Activated CD8-positive, alpha-beta memory T cell treated with anti-CD3 and anti-CD28 coated beads, Interleukin-2, amount 50 U/mL, for 4 hours (primary cell): ENCODE results near the gene RPL37A.

Source experiments
- DNase-seq: peaks from one replicate; pipeline ENCODE4 v3.0.0-alpha.2; 2020

RPL37A gene

DNA sequence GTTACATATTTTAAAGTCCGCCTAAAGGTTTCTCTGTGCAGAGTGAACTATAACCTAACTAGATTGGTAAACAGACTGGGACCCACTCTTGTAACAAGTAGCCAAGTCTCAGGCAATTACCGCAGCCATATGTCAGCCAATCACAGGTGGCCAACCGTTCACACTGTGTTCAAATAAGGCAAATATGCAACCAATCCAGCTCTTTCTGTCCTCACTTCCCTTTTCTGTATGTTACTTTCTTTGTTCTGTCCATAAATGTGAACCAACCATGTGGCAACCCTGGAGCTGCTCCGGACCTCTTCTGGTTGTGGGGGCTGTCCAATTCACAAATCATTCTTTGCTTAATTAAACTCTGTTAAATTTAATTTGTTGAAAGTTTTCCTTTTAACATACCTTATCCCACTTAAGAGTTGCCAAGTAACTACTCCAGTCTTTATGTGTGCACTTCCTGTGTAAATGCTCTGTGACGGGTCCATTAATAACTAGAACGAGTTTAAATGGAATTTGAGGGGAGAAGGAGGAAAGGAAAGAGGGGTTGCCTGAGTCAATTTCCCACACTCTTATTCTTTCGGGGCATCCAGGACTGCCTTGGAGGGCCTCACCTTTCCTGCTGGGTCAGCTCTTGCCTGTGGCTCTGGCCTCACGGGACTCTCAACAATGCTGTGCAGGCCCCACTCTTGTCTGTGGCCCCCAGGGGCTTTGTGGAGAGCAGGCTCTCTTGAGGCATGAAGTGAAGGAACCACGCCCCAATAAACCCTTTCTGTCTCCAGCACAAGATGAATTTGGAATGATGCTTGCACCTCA lies 6.6 kb upstream of the RPL37A start:
- DNase-seq = no peak

DNA sequence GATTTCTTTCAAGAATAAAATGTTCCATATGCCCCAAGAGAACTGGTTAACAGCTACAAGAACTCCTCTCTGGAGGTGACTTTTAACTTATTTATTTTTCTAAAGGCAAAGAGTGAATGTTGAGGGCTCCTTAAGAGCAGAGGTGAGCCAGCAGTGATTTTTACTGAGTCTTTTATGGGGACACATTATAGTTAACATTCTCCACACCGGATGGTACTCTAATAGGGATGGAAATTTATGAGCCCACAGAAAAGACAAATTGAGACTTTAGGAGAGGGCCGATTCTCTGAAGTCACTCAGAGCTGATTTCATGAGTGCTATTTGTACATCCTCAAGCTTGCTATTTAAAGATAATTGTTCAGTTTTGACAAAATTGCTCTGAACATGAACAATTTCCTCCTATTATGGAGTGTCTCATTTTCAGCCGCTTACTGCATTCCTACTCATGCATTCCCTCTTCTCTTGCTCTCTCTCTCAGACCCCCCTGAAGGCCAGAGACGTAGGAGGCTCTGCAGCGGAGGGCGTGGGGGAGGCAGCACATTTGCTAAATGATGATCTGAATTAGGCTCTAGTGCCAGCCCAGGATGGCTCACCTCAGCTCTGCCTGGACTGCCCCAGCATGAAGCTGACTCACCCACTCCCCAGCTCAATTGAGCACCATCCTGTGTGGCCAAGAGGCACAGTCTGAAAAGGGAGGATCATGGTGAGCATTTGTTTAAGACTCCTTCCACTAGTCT lies 5.9 kb upstream of the RPL37A start:
- DNase-seq = no peak

DNA sequence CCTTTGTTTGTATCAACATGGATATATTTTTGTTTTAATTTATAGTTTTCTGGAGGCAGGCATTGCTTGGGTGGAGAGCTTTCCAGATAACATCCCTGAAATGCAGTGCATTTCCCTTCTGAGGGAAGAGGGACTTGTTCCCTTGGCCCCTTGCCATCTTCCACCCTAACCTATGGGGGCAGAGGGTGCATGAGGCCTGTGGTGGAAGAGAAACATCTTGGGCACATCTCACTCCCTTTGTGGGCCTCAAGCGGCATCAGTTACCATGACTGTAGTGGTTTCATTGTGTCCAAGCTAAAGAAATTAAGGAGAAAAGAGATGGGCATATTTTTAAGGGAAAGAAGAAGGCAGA lies 5.3 kb upstream of the RPL37A start:
- DNase-seq = no peak

DNA sequence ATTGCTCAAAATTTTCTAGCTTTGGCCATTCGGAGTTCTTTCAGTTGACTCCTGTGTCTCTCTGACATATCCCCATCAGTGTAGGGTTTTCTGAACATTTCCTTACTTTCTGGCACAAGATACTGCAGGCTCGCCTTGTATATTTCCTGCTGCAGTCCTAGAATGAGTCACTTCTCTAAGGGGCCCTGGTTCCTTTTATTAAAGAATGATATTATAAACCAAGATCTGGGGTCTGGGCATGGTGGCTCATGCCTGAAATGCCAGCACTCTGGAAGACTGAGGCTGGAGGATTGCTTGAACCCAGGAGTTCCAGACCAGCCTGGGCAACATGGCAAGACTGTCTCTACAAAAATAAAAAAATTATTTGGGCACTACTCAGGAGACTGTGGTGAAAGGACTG lies 3.0 kb upstream of the RPL37A start:
- no peak for DNase-seq

DNA sequence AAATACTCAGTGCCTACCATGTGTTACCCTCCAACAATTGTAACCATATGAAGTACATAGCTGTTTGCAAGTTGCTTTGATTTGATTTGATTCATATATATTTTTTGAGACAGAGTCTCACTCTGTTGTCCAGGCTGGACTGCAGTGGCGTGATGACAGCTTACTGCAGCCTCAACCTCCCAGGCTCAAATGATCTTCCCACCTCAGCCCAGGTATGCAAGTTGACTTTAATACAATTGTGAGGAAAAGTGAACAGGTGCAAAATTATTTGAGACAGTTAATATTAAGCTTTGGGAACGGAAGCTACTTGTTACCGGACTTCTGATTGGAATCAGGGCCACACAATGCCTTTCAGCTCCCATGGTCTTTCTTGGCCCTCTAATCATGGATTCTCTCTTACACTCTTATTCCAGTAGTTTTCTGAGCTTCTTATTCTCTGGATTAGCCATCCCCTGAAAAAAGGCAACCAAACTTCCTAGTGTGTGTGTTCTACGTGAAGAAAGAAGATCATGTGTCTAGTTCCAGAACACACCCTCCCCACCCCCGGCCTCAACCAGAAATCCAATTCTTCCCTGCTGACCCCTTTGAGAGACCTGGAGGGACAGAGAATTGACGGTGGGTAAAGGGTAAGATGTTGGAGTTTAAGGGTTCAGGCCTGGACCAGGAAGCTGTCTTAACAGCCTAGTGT lies 1.1 kb upstream of the RPL37A start:
- DNase-seq = no peak

DNA sequence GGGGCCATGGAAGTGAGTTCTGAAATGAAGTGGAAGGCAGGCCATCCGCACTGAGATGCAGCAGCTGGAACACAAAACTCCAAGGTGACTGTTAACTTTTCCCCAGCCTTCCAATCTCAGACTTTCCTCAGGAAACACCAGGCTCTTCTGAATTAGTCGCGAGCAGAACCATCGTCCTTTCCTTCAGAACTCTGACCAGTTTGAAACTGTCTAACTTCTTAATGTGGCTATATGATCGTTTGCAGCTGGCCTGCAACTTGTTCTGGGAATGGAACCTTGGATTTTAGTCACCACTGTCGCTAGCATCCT lies 620 bp upstream of the RPL37A start:
- DNase-seq = no peak

DNA sequence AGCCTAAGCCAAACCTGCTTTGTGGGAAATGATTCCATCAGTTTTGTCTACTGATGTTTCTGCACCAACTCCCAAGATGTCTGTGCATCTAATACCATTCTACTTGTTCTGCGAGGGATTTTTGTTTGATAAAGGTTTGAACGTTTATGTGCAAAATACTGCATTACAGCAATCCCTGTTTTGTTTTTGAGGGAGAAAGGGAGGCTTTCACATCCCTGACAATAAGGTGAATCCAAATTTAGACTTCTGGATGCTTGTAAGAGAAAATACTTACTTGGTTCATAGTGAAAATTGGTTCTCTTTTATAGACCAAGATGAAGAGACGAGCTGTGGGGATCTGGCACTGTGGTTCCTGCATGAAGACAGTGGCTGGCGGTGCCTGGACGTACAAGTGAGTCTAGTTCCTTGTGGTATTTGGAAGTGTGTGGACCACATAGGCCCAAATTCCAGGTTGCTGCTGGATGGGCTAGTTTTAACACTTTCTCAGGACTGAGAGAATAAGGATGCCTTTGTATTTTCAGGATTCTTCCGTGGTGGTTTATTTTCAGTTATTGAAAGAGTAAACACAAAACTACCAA lies 1.1 kb downstream of the RPL37A start:
- no peak for DNase-seq

DNA sequence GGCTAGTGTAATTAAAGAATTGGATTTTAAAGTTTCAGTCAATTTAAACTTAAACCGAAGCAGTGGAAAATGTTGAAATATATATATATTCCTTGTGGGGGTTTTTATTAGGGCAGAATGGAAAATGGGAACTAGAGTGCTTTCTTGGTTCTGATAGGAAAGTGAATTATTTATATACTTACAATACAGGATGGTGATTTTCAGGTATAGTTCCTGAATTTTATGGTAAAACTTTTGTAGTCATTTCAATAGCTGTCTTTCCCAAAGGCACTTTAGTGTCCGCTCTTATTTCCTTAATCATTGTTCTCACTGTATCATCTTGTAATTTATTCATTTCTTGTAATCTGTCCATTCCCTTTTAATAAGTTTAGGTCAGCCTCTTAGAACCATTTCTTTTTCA lies 1.9 kb downstream of the RPL37A start:
- DNase-seq = no peak

DNA sequence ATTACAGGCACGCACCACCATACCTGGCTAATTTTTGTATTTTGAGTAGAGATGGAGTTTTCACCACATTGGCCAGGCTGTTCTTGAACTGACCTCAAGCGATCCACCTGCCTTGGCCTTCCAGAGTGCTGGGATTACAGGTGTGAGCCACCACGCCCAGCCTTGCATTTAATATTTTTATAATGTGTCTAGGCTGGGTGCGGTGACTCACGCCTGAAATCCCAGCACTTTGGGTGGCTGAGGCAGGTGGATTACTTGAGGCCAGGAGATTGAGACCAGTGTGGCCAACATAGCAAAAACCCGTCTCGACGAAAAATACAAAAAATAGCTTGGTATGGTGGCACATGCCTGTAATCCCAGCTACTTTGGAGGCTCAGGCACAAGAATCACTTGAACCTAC lies 3.2 kb downstream of the RPL37A start:
- no peak for DNase-seq

DNA sequence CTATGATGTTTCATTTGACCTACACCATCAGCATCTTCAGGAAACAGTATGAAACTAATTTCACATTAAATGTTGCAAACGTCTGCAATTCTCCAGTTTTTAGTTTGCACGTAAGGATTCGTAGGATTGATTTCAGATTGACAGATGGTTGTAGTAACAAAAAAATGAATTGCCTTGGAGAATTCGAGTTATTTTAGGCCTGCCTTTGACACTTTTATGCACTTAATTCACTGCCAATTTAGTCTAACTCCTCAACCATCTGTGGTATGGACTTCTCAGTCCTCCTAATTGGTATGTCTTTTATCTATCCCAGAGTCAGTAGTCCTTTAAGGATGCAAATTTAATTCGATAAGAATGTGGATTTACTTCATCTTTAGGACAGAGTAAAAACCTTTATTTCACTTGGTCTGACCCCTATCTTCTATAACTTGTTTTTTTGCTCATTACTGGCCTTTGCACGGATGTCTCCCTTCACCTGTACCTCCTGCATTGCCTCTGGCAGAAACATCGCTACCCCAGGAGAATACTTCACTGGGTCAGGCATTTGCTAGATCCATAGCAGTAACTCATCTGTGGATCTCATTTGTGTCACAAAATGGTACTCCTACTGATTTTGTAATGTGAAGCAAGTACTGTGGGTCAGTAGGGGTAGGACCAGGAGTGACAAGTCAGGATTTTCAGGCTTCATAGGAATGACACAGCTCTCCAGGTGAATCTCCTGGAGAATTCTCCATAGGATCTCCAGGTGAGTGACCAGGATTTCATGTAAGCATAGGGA lies 3.9 kb downstream of the RPL37A start:
- no peak for DNase-seq

DNA sequence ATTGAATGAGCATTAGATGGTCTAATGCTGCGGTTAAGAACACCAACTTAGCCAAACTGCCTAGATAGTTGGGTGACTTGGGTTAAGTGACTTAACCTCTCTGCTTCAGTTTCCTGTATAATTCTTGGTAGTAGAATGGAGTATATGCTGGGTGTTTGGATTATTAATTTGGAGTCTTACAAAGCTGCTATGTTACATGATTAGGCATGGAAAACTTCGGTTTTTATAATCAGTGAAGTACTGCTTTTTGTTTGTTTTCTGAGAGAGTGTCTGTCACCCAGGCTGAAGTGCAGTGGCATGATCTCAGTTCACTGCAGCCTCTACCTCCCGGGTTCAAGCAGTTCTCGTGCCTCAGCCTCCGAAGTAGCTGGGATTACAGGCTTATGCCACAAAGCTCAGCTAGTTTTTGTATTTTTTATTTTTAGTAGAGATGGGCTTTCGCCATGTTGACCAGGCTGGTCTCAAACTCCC lies 4.5 kb downstream of the RPL37A start:
- DNase-seq = no peak

DNA sequence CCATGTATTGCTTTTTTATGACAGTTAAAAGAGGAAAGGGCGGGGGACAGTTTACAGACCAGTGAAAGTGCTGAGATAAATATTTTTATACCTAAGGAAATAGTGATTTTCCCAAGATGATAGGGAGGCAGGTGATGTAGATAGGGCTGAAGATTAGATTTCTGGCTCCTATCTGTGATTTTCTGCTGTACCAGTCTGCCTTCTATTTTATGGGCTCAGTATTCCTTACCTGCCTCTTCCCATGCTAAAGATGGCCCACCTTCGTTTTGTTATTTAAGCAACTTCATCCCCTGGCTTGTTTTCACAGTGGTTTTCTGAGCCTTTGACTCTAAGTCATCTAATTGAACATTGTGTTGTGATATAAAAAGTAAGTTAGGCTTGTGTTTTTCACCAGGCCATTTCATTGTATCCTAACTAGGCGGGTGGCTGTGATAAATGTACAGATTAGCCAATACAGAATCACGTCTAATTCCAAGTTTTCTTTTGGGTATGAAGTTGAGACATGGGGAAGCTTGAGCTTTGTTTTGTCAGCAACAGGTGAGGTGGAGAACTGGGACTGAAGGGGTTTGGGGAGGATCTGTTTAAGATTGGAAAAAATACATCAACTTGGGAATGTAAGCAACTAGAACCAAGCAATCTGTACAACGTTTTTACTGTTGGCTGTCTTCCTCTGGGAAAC lies 5.2 kb downstream of the RPL37A start:
- DNase-seq = no peak

DNA sequence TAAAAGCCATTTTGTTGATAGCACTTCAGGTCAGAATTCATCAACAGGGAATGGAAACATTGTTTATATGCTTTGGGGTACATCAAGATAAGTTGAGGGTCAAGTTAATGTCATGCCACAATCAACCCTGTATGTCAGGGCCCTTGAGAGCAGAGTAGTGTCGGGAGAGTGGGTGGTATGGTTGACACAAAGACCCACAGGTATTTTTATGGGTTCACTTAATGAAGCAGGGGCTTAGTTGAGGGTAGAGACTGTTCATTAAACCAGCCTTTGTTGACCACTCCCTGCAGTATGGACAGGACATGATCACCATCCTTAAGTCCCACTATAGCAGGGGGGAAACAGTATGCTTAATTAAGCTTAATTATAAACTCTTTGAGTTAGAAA lies 5.7 kb downstream of the RPL37A start:
- no peak for DNase-seq

DNA sequence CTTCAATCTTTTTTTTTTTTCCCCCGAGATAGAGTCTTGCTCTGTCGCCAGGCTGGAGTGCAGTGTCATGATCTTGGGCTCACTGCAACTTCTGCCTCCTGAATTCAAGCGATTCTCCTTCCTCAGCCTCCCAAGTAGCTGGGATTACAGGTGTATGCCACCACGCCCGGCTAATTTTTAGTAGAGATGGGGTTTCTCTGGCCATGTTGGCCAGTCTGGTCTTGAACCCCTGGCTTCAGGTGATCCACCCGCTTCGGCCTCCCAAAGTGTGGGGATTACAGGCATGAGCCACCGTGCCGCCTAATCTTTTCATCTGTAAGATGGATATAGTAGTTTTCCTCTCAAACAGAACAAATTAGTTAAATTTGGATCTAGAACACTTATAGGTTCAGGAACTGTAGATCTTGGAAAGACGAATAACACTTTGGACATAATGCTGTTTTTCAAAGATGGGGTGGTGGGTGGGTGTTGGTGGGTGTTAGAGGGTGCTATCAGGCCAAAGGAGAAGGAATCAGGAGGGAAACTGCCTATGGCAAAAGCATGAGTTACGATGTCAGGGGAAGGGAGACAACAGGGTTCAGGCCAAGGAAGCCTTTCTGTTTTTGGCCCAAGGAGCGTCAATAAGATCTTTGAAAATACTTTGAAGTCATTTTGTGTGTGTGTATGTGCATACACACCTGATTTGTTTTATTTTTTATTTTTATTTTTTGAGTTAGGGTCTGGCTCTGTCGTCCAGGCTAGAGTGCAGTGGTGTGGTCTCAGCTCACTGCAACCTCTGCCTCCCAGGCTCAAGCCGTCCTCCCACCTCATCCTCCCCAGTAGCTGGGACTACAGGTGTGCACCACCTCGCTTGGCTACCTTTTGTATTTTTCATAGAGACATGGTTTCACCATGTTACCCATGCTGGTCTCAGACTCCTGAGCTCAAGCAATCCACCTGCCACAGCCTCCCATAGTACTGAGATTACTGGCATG lies 6.8 kb downstream of the RPL37A start:
- DNase-seq = no peak

DNA sequence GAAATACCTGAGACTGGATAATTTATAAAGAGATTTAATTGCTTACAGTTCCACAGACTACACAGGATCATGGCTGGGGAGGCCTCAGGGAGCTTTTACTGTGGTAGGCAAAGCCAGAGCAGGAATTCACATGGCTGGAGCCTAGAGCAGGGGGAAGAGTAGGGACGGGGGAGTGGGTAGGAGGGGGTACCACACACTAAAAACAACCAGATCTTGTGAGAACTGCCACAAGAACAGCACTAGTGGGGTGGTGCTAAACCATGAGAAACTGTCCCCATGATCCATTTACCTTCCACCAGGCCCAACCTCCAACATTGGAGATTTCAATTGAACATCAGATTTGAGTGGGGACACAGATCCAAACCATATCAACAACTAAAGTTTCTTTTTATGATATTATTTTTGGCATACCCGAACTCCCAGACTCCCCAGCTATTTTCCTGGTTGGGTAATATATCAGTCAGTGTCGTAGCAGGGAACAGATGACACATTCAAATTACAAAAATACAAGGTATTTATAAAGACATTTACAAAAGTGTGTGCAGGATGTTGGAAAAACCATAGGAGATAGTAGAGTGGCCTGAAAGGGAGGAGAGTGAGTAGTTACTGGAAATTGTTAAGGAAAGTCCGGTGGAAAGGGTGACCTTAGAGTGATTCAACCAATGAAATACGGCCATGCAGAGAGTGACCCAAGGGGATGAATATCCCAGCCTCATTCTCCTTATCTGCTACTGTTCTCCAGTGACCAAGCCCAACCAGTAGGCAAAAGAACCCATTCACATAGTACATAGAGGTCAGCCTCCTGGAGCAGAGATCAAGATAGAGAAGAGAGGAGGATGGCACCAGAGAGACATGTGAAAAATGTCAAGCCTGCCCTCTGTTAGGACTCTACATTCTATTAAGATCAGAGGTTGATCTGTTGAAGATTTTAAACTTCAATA lies 8.8 kb downstream of the RPL37A start:
- no peak for DNase-seq

DNA sequence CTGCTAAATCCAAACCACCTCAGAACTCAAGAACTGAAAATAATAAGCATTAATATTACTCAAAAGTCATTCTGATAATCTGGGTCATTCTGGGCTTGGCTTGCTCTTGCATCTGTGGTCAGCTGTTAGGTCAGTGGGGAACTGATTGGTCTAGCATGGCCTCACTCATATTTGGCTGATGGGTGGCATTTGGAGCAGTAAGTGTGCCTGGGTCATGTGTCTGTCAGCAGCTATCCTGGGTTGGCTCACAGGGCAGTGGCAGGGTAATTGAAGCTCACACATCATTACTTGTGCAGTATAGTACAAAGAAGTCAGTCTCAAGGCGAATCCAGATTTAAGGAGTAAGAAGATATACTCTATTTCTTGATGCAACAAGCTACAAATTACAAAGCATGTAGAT lies 9.6 kb downstream of the RPL37A start:
- DNase-seq = no peak

DNA sequence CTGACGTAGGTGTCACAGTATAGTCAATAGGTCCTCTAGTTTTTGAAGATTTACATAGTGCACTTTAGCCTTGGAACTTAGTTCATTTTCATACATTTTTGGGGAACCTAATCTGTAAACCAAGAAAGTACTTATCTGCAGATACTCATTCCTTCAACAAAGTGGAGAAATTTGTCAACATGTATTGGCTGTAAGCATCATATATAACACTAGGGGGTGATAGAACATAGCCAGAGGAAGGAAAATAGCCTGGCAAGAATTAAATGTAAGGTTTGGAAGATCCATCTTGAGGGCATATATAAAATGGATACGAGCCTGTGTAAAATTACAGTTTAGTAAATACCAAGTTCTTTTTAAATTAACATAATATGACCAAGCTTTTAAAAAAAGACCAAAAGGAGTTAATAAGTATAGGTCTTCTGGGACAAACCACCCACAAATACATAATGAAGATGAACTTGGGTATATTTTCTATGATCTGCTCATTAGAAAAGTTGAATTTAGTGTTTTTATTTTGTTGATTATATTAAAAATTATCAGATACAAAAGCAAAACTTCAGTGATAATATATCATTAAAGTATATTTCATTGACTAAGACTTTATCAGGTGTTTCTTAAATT lies 18.2 kb downstream of the RPL37A start:
- DNase-seq = no peak

DNA sequence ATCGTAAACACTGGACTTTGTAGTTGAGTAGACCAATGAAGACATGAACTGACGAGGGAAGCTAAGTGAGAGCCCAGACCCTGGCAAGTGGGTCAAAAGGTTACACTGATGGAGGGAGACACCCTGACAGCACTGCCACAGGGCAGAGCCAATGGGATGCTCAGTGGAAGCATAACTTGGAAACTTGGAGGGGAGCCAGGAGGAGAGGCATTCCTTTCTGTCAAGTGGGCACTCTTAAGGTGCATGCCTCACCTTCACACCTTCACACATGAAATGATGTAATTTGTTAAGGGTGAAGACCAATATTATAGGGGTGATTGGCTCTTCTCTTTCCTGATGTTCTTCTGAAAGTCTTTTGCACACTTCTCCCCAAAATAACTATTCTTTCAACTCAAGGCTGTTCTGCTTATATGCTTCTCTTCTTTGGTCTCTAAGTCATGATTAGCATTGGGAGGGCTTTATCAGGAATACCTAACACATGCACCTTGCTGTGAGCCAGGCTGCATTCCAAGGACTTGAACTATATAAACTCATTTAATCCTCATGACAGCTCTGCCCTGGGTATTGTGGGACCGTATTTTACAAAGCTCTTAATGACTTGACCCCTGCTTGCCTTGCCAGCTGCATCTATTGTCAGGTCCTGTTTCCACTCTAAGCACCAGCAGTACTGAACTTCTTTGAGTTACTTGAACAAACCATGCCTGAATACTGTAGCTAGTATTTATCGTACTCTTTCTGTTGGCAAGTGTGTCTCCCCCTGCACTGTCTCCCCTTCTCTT lies 19.0 kb downstream of the RPL37A start:
- DNase-seq = no peak
